SIG-M5 (cell line): ENCODE data around the gene CD302.
"Not testable (repeated sequence)": the region's sequence is repeated elsewhere in the genome, so short reads cannot be mapped to it uniquely, and the experiment has no call there.

Experiments used
- DNase-seq: peaks from one replicate; lab custom pipeline; 2025; lab: John Stamatoyannopoulos, UW

Gene CD302

GRCh38 chr2:159748089-159748488 is 49.9 kb downstream of the CD302 start:
- no peak for DNase-seq

GRCh38 chr2:159745237-159745636 is 52.8 kb downstream of the CD302 start:
- DNase-seq = not testable (repeated sequence)

- no peak for DNase-seq
Observed at GRCh38 chr2:159744363-159744762, 53.6 kb downstream of the CD302 start.

- DNase-seq = no peak
Observed at GRCh38 chr2:159742846-159743245, 55.2 kb downstream of the CD302 start.

GRCh38 chr2:159738509-159739390 is 59.3 kb downstream of the CD302 start:
- no peak for DNase-seq

- no peak for DNase-seq
Observed at GRCh38 chr2:159737917-159738296, 60.1 kb downstream of the CD302 start.

- no peak for DNase-seq
Observed at GRCh38 chr2:159737292-159737916, 60.6 kb downstream of the CD302 start.

- DNase-seq = no peak
Observed at GRCh38 chr2:159736048-159736447, 62.0 kb downstream of the CD302 start.

- no peak for DNase-seq
Observed at GRCh38 chr2:159735648-159736047, 62.4 kb downstream of the CD302 start.

GRCh38 chr2:159728629-159729028 is 69.4 kb downstream of the CD302 start:
- no peak for DNase-seq

GRCh38 chr2:159725713-159726112 is 72.3 kb downstream of the CD302 start:
- DNase-seq = no peak

- not testable (repeated sequence) for DNase-seq
Observed at GRCh38 chr2:159724795-159725572, 73.0 kb downstream of the CD302 start.

- DNase-seq = no peak
Observed at GRCh38 chr2:159722580-159722979, 75.4 kb downstream of the CD302 start.

- DNase-seq = no peak
Observed at GRCh38 chr2:159720676-159721075, 77.3 kb downstream of the CD302 start.
